Measurements from ENCODE around the gene MLC1. TPM values are rescaled to one million over a fixed set of nuclear protein-coding genes. Genes with fewer than 3 reads are reported as not detected.

Gene MLC1
- total RNA-seq, 1 donor from 2014 or later = not detected

DNA sequence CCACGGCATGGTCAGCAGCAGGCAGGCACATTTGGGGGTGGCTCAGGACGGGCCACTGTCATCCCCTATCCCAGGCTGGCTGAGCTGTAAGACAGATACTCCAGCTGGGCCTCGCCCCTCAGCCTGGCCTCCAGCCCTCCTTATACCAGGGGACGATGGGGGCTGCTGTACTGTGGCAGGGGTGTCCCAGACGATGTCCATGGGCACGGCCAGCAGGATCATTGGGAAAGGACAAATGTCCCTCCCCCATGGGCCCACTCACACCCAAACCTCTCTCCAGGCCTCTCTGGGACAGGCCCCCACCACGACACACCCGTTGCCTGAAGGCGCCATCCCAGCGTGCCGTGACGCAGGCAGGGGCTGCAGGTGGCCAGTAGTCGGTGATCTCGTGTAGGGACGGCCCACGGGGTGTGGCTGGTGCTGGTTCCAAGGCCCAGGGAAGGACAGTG, 71.1 kb downstream of the MLC1 start:
- DNase-seq (ENCODE audit: low read depth) = no peak
- H3K4me3 ChIP-seq (ENCODE audit: low read depth, low read length) = no peak overlapping the region
- TF ChIP-seq, protein P1, sequence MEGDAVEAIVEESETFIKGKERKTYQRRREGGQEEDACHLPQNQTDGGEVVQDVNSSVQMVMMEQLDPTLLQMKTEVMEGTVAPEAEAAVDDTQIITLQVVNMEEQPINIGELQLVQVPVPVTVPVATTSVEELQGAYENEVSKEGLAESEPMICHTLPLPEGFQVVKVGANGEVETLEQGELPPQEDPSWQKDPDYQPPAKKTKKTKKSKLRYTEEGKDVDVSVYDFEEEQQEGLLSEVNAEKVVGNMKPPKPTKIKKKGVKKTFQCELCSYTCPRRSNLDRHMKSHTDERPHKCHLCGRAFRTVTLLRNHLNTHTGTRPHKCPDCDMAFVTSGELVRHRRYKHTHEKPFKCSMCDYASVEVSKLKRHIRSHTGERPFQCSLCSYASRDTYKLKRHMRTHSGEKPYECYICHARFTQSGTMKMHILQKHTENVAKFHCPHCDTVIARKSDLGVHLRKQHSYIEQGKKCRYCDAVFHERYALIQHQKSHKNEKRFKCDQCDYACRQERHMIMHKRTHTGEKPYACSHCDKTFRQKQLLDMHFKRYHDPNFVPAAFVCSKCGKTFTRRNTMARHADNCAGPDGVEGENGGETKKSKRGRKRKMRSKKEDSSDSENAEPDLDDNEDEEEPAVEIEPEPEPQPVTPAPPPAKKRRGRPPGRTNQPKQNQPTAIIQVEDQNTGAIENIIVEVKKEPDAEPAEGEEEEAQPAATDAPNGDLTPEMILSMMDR (conservative IDR thresholded peaks at IDR 0.05; ENCODE audit: low read depth, low read length) = no peak

DNA sequence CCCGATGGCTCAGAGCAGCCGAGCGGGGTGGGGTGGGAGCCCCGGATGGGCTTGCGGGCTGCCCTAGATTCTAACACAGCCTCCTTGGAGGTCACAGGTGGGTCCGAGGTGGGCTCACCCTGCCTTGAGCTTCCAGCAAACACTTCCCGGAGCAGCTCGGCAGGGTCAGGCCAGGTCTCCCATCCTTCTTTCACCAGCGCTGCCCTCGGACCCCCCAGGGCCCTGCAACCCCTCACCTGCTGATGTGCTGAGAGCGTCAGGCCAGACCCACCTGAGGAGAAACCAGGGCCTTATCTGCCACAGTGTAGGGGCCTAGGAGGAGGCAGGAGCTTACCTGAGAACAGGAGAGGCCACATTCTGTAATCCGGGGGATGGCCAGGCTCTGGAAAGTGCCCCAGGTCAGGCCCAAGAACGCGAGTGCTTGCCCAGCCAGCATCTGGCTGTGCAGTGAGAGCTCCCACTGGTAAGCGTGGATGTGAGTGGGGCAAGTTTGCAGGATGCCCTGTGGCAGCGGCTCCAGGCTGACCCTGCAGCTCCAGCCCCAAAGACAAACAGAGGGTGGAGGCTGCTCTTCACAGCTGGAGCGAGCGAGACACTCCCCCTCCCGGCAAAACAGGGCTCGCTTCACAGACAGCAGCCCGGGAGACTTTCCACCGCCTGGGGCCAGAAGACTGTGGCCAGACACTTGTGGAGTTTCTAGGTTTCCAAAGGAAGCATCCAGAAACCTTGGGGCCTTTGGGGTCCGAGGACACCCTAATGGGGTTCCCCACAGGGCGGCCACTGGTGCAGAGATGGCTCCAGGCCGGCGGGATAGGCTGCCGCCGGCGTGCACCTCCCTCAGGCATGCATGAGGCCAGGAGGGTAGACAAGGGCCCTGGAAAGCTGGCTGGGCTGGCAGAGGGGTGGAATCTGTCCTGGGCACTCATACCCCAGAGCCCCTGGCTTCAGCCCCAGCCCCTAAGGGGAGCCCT, 72.7 kb downstream of the MLC1 start, which contains the start of gene IL17REL:
Gene IL17REL (minus strand): TSS at position 555 of the 971 bp plus-strand sequence. CDS start 119 bp downstream, at position 436.
- TF ChIP-seq, protein P1 (conservative IDR thresholded peaks at IDR 0.05; ENCODE audit: low read depth, low read length) = no peak
- DNase-seq (ENCODE audit: low read depth) = no peak
- no peak within 1 kb of the TSS for H3K4me3 ChIP-seq (ENCODE audit: low read depth, low read length)

DNA sequence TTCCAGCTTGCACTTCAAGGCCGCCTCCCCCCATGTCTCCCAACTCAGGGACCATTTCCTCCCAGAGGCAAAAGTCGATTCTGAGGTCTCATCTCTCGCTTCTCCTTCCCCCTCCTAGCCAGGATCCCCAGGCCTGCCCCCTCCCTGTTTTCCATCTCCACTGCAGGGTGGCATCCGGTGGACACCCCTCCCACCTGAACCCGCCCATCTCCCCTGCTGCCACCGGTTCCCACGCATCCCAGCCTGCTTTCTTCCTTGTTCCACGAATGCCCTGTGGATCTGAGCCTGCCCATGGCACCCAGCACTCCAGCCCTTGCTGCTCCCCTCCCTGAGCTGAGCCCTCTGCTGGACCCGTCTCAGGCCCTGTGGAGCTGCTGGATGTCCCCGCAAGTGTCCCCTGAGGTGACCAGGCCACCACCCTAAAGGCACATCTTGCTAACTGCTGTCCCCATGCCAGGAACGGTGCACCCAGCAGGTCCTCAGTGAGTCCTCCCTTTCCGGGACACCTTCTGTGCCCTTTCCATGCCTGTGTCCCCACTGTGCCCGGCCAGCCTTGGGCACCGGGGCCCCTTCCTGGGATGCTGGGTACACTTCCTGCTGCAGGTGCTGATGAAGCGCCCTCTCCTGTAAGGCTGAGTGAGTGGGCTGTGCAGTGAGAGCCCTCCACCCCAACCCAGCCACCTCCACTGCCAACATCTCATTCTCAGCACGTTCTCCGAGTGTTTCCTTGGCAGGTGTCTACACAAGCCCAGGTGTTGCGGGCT, 73.6 kb downstream of the MLC1 start:
- TF ChIP-seq, protein P1 (conservative IDR thresholded peaks at IDR 0.05; ENCODE audit: low read depth, low read length) = no peak
- DNase-seq (ENCODE audit: low read depth) = no peak

DNA sequence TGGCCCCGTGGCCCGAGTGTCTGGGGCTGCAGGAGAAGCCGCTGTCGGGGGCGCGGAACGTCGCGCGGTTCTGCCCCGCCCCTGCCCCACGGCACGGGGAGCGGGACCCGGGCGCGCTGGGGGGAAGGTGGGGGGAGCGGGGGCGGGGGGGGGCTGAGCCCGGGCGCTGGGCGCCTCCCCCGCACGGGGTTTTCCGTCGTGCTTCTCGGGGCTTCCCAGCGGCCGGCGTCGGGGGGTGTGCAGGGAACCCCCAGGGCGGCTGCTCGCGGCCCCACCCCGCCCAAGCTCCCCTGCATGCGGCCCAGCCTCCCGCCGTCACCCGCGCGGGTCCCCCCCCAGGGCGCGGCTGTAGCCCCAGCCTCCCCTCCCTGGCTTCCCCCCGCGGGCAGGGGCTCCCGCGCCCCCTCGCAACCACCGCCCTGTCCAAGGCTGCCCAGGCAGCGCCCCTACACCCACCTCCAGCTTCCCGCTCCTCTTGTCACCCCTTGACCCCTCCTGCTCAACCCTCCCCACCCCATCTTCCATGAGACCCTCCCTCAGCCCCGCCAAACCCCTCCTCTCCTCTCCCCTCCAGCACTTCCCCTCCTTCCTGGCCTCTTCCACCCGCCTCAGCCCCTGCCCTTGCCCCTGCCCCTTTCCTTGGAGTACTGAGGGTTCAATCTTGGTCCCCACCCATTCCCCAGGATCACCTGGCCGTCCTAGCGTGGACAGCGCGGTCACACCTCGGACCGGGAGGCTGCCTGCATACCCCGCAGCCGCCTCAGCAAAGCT, 74.4 kb downstream of the MLC1 start:
- DNase-seq (ENCODE audit: low read depth) = no peak
- no peak overlapping the region for H3K4me3 ChIP-seq (ENCODE audit: low read depth, low read length)
- TF ChIP-seq, protein P1 (conservative IDR thresholded peaks at IDR 0.05; ENCODE audit: low read depth, low read length) = no peak

More for the DNA sequence above, 73.6 kb downstream of the MLC1 start:
- no peak overlapping the region for H3K4me3 ChIP-seq (ENCODE audit: low read depth, low read length)

DNA sequence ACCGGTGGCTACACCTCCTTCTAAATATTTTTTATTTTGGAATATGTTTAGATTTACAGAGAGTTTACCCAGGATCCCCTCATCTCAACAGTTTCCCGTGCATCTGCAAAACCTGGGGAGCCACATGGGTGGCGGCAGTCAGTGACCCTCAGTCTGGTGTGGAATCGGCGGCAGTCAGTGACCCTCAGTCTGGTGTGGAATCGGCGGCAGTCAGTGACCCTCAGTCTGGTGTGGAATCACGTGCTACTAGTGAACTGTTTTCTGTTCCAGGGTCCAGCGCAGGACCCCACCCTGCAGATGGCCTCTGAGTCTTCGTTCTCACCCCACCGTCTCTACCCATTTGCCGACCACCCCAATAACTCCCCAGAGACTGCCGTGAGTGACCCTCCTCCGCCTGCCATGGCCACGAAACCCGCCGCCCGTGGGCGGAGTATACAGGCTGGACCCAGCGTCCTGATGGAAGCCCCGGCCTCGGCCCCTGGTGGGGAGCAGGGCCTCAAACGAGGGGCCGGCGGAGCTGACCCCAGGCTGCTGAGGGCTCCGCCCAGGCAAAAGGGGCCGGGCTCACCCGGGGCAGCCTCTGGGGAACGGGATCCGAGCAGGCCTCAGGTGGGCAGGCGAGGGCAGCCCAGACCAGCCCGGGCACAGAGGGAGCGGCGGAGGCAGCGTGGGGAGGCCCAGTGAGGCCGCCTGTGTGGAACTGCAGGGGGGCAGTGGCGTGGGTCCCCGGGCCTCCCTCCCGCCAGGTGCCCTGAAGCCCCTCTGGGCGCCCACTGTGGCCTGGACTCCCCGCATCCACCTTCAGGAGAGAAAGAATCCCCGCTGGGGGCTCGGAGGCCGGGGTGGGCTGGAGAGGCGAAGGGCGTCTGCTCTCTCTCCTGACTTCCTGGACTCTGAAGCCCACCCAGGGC, 75.2 kb downstream of the MLC1 start:
- H3K4me3 ChIP-seq (ENCODE audit: low read depth, low read length) = no peak overlapping the region
- no peak for DNase-seq (ENCODE audit: low read depth)
- TF ChIP-seq, protein P1 (conservative IDR thresholded peaks at IDR 0.05; ENCODE audit: low read depth, low read length) = no peak

Other genes with a start within 250 kb of the MLC1 start
- gene ZBED4, start 231.6 kb downstream of the MLC1 start, total RNA-seq = 14.5 and 15.4 TPM in 2 replicates
- gene ALG12, start 167.0 kb downstream of the MLC1 start, total RNA-seq = 16.4 and 24.5 TPM in 2 replicates
- gene CRELD2, start 166.8 kb downstream of the MLC1 start, total RNA-seq = 48.8 and 54.1 TPM in 2 replicates
- gene PIM3, start 124.7 kb downstream of the MLC1 start, total RNA-seq = 37.5 and 49.3 TPM in 2 replicates
- gene IL17REL, start 72.7 kb downstream of the MLC1 start, total RNA-seq = not detected in 2 replicates
- not detected in 2 replicates for gene TTLL8, start 27.1 kb downstream of the MLC1 start, total RNA-seq
- gene MOV10L1, start 4.6 kb upstream of the MLC1 start, total RNA-seq = 0.12 and 0.29 TPM in 2 replicates
- gene PANX2, start 85.3 kb upstream of the MLC1 start, total RNA-seq = 0.07 and 0.12 TPM in 2 replicates
- 55.5 and 68.9 TPM in 2 replicates for gene TRABD, start 100.5 kb upstream of the MLC1 start, total RNA-seq
- gene SELENOO, start 115.6 kb upstream of the MLC1 start, total RNA-seq = 31.0 and 31.1 TPM in 2 replicates
- 19.8 and 26.1 TPM in 2 replicates for gene TUBGCP6, start 159.6 kb upstream of the MLC1 start, total RNA-seq
- gene HDAC10, start 165.8 kb upstream of the MLC1 start, total RNA-seq = 18.8 and 40.6 TPM in 2 replicates
- gene MAPK12, start 176.3 kb upstream of the MLC1 start, total RNA-seq = 33.9 and 56.0 TPM in 2 replicates
- gene MAPK11, start 185.0 kb upstream of the MLC1 start, total RNA-seq = 5.4 and 8.4 TPM in 2 replicates
- 113 and 177 TPM in 2 replicates for gene PLXNB2, start 222.2 kb upstream of the MLC1 start, total RNA-seq
- gene DENND6B, start 241.6 kb upstream of the MLC1 start, total RNA-seq = 1.2 and 4.4 TPM in 2 replicates